Globus pallidus (tissue), 1 donor: ENCODE measurements around the gene B4GALNT3.
"Not testable (repeated sequence)": the region's sequence is repeated elsewhere in the genome, so short reads cannot be mapped to it uniquely, and the experiment has no call there.

Experiments
- DNase-seq: peaks from one replicate; pipeline ENCODE4 v3.0.0-alpha.2; 2015; ENCODE audit warnings: low spot score

The B4GALNT3 gene

GRCh38 chr12:575948-576614, 116.3 kb downstream of the B4GALNT3 start:
- peak; percentile 64 for DNase-seq

- no peak for DNase-seq
Observed at GRCh38 chr12:576615-577110, 116.9 kb downstream of the B4GALNT3 start.

GRCh38 chr12:577994-578747, 118.4 kb downstream of the B4GALNT3 start:
- not testable (repeated sequence) for DNase-seq

- DNase-seq, result no peak
Observed at GRCh38 chr12:578748-579419, 119.1 kb downstream of the B4GALNT3 start.

- no peak for DNase-seq
Observed at GRCh38 chr12:579420-580110, 119.8 kb downstream of the B4GALNT3 start.

GRCh38 chr12:580813-581212, 121.1 kb downstream of the B4GALNT3 start:
- DNase-seq, result no peak

- DNase-seq, result no peak
Observed at GRCh38 chr12:581321-581720, 121.6 kb downstream of the B4GALNT3 start.

GRCh38 chr12:581746-582145, 122.0 kb downstream of the B4GALNT3 start:
- DNase-seq, result no peak

- DNase-seq, result no peak
Observed at GRCh38 chr12:583251-583869, 123.6 kb downstream of the B4GALNT3 start.

GRCh38 chr12:585062-586061, 125.6 kb downstream of the B4GALNT3 start:
- DNase-seq, result no peak

GRCh38 chr12:586318-587071, 126.8 kb downstream of the B4GALNT3 start:
- no peak for DNase-seq

- no peak for DNase-seq
Observed at GRCh38 chr12:587132-588023, 127.6 kb downstream of the B4GALNT3 start.

GRCh38 chr12:588024-588322, 128.2 kb downstream of the B4GALNT3 start:
- no peak for DNase-seq

GRCh38 chr12:588646-589045, 128.9 kb downstream of the B4GALNT3 start:
- no peak for DNase-seq

- no peak for DNase-seq
Observed at GRCh38 chr12:590206-590750, 130.5 kb downstream of the B4GALNT3 start.

GRCh38 chr12:591167-592023, 131.7 kb downstream of the B4GALNT3 start:
- no peak for DNase-seq

- no peak for DNase-seq
Observed at GRCh38 chr12:592024-592505, 132.3 kb downstream of the B4GALNT3 start.
